Right forelimb (tissue), 1 donor: ENCODE data around the gene TP53I3.
"Not testable (repeated sequence)": the region's sequence is repeated elsewhere in the genome, so short reads cannot be mapped to it uniquely, and the experiment has no call there.

ENCODE experiments used
- DNase-seq: peaks from one replicate; pipeline ENCODE4 v3.0.0-alpha.2; 2018

TP53I3 gene, protein sequence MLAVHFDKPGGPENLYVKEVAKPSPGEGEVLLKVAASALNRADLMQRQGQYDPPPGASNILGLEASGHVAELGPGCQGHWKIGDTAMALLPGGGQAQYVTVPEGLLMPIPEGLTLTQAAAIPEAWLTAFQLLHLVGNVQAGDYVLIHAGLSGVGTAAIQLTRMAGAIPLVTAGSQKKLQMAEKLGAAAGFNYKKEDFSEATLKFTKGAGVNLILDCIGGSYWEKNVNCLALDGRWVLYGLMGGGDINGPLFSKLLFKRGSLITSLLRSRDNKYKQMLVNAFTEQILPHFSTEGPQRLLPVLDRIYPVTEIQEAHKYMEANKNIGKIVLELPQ

DNA sequence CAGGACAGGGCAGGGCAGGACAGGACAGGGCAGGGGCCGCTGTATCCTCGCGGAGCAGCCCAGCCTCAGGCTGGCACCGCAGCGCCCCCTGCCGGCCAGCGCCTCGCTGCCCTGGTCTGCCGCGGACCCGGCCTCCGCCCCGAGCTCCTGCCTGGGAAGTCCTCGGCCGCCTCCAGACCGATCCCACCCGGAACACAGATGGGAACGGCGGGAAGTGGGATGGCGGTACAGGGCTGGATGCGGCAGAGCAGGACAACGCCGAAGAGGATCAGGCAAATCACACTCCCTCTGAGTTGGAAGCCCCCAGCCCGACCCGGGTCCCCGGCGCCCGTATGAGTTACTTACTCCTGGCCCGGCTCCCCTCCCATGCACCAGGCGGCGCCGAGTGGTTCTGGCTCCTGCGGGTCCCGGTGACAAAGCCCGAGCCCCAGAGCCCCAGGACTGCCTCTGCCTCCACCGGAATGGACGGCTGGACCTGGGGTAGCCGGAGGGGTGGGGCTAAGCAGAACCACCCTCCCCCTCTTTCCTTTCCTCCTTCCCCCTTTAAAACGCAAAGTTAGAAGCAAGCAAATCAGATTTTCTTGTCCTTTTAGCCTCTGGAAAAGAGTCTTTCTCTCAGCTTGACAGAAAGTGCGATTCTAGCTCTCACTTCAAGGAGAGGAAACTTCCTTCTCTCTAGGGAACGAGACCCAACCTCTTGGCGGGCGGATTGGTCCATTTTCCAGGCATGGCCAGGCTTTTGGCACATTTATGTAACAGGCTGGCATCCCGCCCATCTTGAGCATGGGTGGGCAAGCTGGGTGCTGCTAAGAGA lies at the start of gene TP53I3:
TSS of gene TP53I3 (minus strand) at position 449 of the 814 bp plus-strand sequence. CDS start 508 bp downstream, outside the sequence.
- peak; percentile 96 for DNase-seq

DNA sequence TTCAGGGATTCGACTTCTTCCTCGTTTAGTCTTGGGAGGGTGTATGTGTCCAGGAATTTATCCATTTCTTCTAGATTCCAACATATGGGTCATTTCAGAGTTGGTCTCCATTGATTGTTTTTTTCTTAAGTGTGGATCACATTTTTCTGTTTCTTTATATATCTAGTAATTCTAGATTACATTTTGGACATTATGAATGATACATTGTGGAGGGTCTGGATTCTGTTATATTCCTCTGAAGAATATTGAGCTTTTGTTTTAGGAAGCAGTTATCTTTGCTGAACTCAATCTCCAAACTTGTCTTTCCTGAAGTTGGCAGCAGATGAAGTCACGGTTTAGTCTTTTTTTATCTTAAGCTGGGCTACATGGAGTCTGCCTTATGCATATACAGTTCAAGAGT lies 47.9 kb upstream of the TP53I3 start:
- DNase-seq = no peak

DNA sequence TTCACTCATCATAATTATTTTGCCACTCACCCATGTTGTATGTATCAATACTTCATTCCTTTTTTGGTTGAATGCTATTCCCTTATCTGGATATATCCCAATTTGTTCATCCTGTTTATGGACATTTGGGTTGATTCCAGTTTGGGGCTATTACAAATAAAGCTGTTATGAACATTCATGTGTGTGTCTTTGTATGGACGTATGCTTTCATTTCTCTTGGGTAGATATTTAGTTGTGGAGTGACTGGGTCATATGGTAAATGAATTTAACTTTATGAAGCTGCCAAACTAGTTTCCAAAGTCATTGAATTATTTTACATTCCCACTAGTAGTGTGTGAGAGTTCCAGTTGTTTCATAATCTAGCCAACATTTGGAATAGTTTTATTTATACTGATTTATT lies 41.3 kb upstream of the TP53I3 start:
- no peak for DNase-seq

DNA sequence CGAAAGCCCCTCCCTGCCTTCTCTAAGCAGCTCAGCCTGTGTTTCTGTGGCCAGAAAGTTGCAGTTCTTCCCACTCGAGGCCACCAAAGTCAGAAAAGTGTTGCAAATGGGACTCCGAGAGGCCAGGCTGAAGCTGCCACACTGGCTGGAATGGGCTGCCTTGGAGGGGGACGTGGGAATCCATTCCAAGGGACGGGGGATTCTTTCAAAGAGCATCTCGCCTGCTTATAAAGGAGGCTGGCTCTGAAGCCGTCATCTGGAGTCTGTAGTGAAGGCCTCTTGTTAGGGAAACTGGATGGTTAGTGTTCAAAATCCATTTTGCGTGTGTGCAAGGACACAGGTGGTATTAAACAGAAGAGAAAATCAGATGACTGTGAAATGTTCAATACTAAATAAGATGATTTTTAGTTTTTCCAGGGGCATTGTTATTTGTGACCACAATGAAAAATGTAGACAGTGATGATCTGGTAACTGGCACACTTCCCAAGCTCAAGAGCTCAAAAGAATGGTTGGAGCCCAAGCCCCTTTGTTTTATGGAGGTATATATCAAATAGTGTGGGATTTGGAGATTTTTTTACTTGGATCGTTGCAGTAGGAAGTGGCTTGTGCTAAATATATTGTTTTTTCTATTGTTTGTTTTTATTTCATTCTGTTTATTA lies 39.4 kb upstream of the TP53I3 start:
- DNase-seq = no peak

DNA sequence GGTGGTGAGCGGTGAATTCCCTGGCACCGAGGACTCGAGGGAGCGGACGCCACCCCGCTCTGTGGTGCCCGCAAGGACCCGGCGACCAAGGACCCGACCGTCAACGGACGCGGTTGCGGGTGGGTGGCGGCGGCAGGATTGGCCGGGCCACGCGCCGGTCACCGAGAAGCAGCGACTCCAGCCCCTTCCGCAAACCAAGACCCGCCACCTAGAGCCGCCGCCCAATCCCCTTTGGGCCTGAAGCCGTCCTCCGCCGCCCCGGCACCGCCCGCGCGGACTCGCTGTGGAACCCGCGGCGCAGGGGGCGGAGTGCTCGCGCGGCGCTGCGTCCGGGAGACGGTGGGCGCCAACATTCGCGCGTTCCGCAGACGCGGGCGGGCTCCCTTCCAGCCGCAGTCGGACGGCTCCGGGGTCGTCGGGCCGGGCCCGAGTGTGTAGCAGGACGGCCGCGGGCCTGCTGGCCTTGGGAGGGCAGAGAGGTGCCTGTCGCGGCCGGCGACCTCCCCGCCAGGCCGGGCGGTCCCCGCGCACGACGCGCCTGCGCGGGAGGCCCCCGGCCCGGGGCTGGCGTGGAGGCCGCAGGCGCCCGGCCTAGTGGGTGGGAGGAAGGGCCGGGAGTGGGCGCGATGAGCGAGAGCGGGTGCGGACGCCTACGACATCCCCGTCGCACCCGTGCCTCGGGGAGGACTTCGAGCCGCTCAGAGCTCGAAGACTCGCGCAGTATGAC lies 38.7 kb upstream of the TP53I3 start, which contains the start of the genes FAM228B and PFN4:
TSS of gene FAM228B (plus strand) at position 275 of the 727 bp plus-strand sequence. CDS start 893 bp downstream, outside the sequence.
TSS of gene PFN4 (minus strand) at position 140 of the 727 bp plus-strand sequence. CDS start 799 bp downstream, outside the sequence.
- peak; percentile 88 for DNase-seq

DNA sequence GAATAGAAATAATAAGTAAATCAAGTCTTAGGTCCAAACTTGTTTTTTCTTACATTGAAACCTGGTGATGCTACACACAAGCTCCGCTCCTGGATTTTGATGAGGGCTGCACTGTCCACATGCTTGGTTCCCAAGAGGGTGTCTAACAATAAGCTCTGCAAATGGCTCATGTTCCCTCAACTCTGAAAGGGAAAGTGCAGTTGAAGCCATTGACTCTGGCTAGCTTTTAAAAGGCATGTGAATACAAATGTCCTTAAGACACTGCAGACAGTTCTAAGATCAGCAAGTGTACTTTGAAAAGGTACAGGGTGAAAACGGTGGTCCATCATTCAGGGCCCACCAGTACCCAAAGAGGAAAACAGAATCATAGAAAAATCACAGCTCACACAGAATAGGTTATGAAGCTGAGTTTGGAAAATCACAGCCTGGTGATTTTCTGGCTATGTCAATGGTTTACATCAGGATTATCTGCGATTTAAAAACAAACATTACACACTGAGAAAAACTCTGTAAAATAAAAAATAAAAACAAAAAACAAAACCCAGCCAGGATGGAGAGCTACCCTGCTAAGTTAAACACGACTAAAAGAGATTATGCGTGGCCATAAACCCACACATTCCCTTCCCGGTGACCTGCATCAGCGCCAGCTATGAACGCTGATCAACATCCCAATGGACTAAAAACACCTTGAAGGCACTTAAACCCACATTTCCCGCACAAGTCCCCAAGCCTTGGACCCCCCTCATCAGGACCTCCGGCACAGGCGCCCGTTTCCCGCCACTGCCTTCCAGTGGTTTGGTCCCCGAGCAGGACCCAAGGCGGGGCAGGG lies 37.9 kb upstream of the TP53I3 start:
- DNase-seq = peak; percentile 56

DNA sequence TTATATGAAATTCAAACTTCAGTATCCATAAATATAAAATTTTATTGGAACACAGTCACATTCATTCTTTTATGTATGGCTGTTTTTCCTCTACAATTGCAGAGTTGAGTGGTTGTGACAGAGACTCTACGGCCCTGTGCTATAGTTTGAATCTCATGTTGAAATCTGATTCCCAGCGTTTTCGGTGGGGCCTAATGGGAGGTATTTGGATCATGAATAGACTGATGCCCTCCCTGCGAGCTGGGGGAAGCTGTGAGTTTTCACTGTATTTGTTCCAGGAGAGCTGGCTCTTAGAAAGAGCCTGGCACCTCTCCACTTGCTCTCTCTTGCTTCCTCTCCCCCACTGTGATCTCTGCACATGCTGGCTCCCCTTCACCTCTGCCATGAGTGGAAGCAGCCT lies 36.8 kb upstream of the TP53I3 start:
- DNase-seq = peak; percentile 65

DNA sequence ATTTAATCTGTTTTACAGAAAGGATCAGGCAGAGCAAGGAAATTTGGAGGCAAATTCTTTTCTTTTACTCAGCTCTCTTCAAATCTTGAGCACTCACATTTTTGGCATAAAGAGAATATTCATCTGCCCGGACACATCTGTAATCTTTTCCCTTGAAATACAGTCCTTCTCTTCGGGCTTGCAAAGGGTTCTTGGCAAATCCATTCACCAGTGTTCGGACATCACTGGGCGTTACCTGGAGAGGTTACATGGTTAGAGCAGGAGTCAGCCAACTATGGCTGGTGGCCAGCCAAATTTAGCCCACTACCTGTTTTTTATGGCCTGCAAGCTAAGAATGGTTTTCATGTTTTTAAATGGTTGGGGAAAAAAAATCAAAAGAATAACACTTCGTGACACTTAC lies 36.4 kb upstream of the TP53I3 start:
- DNase-seq = peak; percentile 69

DNA sequence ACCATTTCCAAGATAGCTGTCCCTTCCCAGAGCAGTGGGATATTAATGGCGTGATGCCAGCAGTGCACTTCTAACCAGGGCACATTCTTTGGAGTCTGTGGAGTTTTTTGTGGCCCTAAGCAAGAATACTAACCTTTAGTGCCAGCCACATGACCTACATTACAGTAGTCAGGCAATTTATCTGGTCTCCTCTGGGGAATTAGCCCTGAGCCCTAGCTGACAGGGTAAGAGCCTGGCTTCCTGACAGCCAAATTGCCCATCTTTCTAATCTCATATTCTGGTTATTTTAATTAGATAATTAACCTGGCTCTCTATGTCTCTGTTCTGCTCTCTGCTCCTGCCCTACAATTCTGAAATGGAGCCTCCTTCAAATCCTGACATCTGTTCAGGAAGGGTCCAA lies 33.3 kb upstream of the TP53I3 start:
- no peak for DNase-seq

DNA sequence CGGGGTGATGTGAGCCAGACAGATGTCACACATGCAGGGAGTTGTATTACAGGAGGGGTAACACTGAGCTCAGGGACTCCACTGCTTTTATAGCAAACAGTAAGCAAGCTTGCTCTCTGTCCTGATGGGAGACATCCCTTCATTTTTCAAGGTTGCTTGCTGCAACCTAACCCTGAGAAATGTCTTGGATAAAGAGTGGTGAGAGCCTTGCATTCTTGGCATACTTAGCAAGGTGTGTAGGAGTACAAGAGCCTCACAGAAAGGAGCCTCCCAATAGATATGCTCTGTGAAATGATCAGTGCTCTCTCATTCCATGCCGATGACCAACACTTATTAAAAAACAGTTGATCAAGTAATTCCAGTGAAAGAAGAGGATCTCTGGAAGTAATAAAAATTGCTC lies 30.4 kb upstream of the TP53I3 start:
- no peak for DNase-seq

DNA sequence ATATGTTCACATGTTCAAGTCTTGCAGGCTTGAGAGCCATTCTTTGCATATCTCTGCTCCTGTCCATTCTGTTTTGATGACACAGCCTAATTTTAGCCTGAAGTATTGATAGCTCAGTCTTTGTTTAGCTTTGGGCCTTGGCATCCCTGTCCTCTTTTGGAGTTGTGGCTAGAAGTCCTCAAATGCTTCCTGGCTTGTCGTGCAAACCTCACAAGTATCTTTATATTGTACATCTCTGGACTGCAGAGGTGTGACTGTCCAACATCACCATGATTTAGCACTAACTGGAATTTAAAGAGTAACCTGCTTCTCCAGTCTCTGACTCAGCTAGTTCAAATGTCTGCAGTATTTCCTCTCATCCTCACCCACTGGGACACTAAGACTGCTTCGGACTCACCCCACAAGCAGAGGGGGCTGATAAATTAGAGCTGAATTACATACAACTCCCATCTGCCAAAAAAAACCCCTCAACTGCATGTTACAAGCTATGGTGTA lies 26.8 kb upstream of the TP53I3 start:
- DNase-seq = no peak

DNA sequence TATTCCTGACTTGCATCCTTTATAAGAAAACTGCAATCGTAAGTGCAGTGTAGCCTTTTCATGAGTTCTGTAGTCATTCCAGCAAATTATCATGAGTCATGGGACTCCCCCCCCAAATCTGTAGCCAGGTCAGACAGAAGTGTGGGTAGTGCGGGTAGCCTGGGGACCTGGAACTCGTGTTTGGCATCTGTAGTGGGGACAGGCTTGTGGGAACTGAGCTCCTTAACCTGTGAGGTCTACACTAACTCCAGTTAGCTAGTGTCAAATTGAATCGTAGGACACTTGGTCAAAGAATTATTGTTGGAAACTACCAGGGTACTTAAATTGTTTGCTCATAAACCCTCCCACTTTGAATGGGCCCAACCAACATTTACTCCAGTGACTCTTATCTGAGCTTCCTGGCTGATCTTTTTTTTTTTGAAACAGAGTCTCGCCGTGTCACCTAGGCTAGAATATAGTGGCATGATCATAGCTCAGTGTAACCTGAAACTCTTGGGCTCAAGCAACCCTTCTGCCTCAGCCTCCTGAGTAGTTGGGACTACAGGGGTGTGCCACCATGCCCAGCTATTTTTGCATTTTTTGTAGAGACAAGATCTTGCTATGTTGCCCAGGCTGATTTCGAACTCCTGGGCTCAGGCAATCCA lies 26.1 kb upstream of the TP53I3 start:
- no peak for DNase-seq

DNA sequence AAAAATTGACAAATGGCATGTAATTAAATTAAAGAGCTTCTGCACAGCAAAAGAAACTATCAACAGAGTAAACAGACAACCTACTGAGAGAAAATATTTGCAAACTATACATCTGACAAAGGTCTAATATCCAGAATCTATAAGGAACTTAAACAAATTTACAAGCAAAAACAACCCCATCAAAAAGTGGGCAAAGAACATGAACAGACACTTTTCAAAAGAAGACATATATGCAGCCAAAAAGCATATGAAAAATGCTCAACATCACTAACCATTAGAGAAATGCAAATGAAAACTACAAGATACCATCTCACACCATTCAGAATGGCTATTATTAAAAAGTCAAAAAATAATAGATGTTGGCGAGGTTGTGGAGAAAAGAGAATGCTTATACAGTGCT lies 24.8 kb upstream of the TP53I3 start:
- not testable (repeated sequence) for DNase-seq

DNA sequence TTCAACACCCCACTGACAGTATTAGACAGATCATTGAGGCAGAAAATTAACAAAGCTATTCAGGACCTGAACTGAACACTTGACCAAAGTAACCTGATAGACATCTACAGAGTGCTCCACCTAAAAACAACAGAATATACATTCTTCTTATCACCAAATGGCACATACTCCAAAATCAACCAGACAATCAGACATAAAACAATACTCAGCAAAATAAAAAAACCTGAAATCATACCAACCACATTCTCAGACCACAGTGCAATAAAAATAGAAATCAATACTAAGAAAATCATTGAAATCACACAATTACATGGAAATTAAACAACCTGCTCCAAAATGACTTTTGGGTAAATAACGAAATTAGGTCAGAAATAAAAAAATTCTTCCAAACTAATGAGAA lies 22.7 kb upstream of the TP53I3 start:
- no peak for DNase-seq

DNA sequence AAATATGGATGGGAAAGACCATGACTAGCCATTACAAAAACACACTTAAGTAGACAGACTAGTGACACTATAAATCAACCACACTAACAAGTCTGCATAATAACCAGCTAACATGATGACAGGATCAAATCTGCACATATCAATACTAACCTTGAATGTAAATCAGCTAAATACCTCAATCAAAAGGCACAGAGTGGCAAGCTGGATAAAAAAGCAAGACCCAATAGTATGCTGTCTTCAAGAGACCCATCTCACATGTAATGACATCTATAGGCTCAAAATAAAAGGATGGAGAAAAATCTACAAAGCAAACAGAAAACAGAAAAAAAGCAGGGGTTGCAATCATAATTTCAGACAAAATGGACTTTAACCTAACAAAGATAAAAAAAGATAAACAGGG lies 22.2 kb upstream of the TP53I3 start:
- DNase-seq = no peak

DNA sequence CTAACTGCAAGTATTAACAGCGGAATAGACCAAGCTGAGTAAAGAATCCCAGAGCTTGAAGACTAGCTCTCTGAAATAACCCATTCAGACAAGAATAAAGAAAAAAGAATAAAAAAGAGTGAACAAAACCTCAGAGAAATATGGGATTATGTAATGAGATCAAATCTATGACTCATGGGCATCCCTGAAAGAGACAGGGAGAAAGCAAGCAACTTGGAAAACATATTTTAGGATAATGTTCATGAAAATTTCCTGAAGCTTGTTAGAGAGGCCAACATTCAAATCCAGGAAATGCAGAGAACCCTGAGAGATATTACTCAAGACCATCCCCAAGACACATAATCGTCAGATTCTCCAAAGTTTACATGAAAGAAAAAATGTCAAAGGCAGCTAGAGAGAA lies 21.2 kb upstream of the TP53I3 start:
- no peak for DNase-seq

DNA sequence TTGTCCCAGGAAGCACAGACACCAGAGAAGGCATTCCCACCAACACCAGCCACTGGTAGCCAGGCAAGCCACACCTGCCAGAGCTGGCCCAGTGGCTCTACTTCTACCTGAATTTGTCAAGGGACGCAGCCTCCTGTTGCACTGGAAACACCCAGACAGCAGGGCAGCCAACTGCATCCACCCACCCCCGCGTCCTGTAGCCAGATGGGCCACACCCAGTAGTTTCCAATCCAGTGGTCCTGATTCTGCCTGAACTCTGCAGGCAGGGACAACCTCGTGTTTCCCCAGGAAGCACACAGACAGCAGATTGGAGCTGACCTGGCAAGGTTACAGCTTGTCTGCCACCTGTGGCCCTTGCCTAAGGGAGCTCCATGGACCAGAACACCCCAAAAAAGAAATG lies 20.3 kb upstream of the TP53I3 start:
- no peak for DNase-seq

DNA sequence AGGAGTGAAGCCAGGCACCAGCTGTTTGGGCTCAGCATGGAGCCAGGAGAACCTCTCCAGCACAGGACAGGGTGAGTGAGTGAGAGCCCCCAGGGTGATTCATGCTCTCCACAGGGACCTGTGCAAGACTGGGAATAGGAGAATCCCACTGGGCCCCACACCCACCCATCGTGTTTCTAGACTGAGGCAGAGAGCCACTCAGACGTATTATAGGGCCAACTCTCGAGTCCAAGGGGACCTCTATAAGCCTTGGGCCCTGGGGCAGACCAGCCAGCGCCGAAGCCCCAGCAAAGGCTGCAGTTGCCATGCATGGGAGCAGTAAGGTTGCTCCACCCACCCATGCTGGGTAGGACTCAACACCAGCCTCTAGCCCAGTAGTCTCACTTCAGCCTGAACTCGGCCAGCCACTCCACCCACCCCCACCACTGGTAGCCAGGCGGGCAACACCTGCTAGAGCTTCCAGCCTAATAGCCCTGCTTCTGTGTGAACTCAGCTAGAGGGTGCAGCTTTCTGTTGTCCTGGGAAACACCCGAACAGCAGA lies 19.5 kb upstream of the TP53I3 start:
- no peak for DNase-seq

DNA sequence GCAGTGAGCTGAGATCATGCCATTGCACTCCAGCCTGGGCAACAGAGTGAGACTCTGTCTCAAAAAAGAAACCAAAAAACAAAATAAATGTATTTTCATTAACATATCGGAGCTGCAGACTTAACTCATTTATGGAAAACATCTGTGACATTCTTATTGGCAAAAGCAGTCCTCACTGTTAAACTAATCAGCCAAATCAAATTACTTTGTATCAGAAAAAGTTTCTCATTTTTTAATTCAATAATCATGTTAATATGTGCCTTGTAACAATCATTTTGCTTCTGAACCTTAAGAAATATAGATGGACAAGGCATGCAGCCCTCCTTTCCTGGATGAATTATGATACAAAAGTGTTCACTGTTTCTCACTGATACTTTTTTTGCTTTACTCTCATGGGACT lies 18.0 kb upstream of the TP53I3 start:
- no peak for DNase-seq

DNA sequence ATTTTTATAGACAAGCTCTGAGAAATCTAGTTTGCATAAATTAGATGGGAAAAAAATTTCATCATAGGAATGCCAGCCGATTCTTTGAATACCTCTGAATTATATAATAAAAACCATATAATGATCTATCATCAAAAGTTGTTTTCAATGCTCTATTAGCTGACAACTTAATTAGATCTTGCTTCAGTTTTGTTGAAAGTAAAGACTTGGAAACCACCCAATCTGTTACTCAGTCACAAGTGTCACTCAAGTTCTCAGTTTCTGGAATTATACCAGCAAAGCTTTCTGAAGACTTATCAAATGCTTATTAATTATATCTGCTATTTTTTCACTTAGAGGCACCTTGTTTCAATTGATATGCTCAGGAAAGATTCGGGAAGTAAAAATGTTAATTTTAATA lies 17.4 kb upstream of the TP53I3 start:
- DNase-seq = no peak

DNA sequence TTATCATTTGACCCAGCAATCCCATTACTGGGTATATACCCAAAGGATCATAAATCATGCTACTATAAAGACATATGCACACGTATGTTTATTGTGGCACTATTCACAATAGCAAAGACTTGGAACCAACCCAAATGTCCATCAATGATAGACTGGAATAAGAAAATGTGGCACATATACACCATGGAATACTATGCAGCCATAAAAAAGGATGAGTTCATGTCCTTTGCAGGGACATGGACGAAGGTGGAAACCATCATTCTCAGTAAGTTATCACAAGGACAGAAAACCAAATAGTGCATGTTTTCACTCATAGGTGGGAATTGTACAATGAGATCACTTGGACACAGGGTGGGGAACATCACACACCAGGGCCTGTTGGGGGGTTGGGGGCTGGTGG lies 16.1 kb upstream of the TP53I3 start:
- DNase-seq = not testable (repeated sequence)
